GM23338 (cell line): ENCODE results near the gene VHLL. TPM values are rescaled to one million over a fixed set of nuclear protein-coding genes. Genes with fewer than 3 reads are reported as not detected.

ENCODE experiments used
- ATAC-seq: fragments of 200-7000 bp; cut with Tn5 transposase; 3 replicates; pipeline ENCODE4 v1.9.1; 2020
- DNase-seq: peaks from one replicate; pipeline ENCODE4 v3.0.0-alpha.2; 2015; ENCODE audit warnings: low spot score
- H2AFZ ChIP-seq: fragments of 200-600 bp; sonication (generic); 2 replicates; pipeline ENCODE4 v1.8.0; 2016; ENCODE audit warnings: antibody characterized with exemption, mild to moderate bottlenecking, moderate library complexity
- H3F3A ChIP-seq: fragments of 200-600 bp; sonication (generic); replicated peaks from 2 replicates; pipeline ENCODE4 v1.8.0; 2017; ENCODE audit warnings: antibody characterized with exemption, mixed run types, low read depth
- H3K27ac ChIP-seq: fragments of 200-600 bp; sonication (generic); 2 replicates; pipeline ENCODE4 v1.6.1; 2016; ENCODE audit warnings: low read depth
- H3K27me3 ChIP-seq: fragments of 200-600 bp; sonication (generic); 2 replicates; pipeline ENCODE4 v1.8.0; 2016; ENCODE audit warnings: mild to moderate bottlenecking, mixed run types, moderate library complexity; ENCODE audit not compliant: insufficient read depth
- H3K36me3 ChIP-seq: fragments of 200-600 bp; sonication (generic); 2 replicates; pipeline ENCODE4 v1.8.0; 2016; ENCODE audit warnings: mild to moderate bottlenecking; ENCODE audit not compliant: insufficient read depth
- H3K4me1 ChIP-seq: fragments of 200-600 bp; sonication (generic); 2 replicates; pipeline ENCODE4 v1.8.0; 2016; ENCODE audit warnings: mild to moderate bottlenecking, moderate library complexity; ENCODE audit not compliant: insufficient read depth
- H3K4me2 ChIP-seq: fragments of 200-600 bp; sonication (generic); 2 replicates; pipeline ENCODE4 v1.7.1; 2017; ENCODE audit warnings: mixed run types
- H3K4me3 ChIP-seq: fragments of 200-600 bp; sonication (generic); 2 replicates; pipeline ENCODE4 v1.6.1; 2016; ENCODE audit warnings: mixed run types
- H3K79me2 ChIP-seq: fragments of 200-600 bp; sonication (generic); replicated peaks from 2 replicates; pipeline ENCODE4 v1.8.0; 2017; ENCODE audit warnings: mild to moderate bottlenecking; ENCODE audit not compliant: insufficient read depth
- H3K9me2 ChIP-seq: fragments of 200-600 bp; sonication (generic); 2 replicates; pipeline ENCODE4 v1.8.0; 2017; ENCODE audit not compliant: insufficient read depth
- H4K20me1 ChIP-seq: fragments of 200-600 bp; sonication (generic); replicated peaks from 2 replicates; pipeline ENCODE4 v1.8.0; 2017; ENCODE audit warnings: mild to moderate bottlenecking; ENCODE audit not compliant: insufficient read depth
- H3K27ac Mint-ChIP-seq: 2 replicates; pipeline ENCODE4 v1.8.0; 2020; ENCODE audit warnings: inconsistent platforms, mild to moderate bottlenecking, moderate library complexity, mixed read lengths
- H3K27me3 Mint-ChIP-seq: 3 replicates; pipeline ENCODE4 v1.8.0; 2022; ENCODE audit warnings: low read depth, mild to moderate bottlenecking, moderate library complexity, mixed read lengths, inconsistent platforms; ENCODE audit not compliant: insufficient read depth, poor library complexity
- H3K36me3 Mint-ChIP-seq: 3 replicates; pipeline ENCODE4 v1.8.0; 2021; ENCODE audit warnings: low read depth, mild to moderate bottlenecking, inconsistent platforms, moderate library complexity, mixed read lengths
- H3K4me1 Mint-ChIP-seq: 3 replicates; pipeline ENCODE4 v1.8.0; 2020; ENCODE audit warnings: mild to moderate bottlenecking, inconsistent platforms, mixed read lengths
- H3K4me3 Mint-ChIP-seq: 3 replicates; pipeline ENCODE4 v1.8.0; 2021; ENCODE audit warnings: moderate library complexity, mild to moderate bottlenecking, inconsistent platforms, mixed read lengths
- H3K9me3 Mint-ChIP-seq: 3 replicates; pipeline ENCODE4 v1.8.0; 2020; ENCODE audit warnings: moderate library complexity, mild to moderate bottlenecking, inconsistent platforms, mixed read lengths
- CREB1 ChIP-seq: fragments of 250-450 bp; sonication (Bioruptor Pico); IDR thresholded peaks from 2 replicates; pipeline ENCODE4 v1.5.0; 2020; ENCODE audit warnings: low read depth, mild to moderate bottlenecking, moderate library complexity
- EZH2phosphoT487 ChIP-seq: fragments of 200-600 bp; sonication (generic); IDR thresholded peaks from one replicate; pipeline ENCODE4 v1.8.1; 2018; ENCODE audit warnings: antibody characterized with exemption; ENCODE audit not compliant: unreplicated experiment
- JUNB ChIP-seq: IDR thresholded peaks from one replicate; pipeline ENCODE4 v1.6.1; 2016; ENCODE audit warnings: antibody characterized with exemption; ENCODE audit not compliant: unreplicated experiment
- NANOG ChIP-seq: IDR thresholded peaks from 2 replicates; pipeline ENCODE4 v1.6.1; 2016; ENCODE audit warnings: antibody characterized with exemption, borderline replicate concordance
- polyA plus RNA-seq: library from polyadenylated mRNA; unstranded; fragments of >200 nt; fragmentation: Nextera tagmentation; extraction: Ambion mirVana; gene quantifications from 2 replicates; pipeline ENCODE4 v1.2.1, GENCODE V29; 2016
- total RNA-seq: library from RNA; depleted of rRNA; stranded (reverse); fragments of >200 nt; shearing (Covaris generic); gene quantifications from 2 replicates; pipeline ENCODE4 v1.2.3, GENCODE V29; 2014
- TF ChIP-seq, protein P1 (sequence below), 2 experiments: fragments of 200-600 bp in 1 of 2; sonication (generic) in 1 of 2; conservative IDR thresholded peaks; 2 replicates each; pipeline versions ENCODE4 v1.5.1 to v1.6.1; 2016 to 2017; ENCODE audit warnings: antibody characterized with exemption in 2 of 2, low read depth in 2 of 2, mild to moderate bottlenecking in 2 of 2, moderate library complexity in 1 of 2
- TF ChIP-seq, protein P2 (sequence below): IDR thresholded peaks from one replicate; pipeline ENCODE4 v1.6.1; 2018; ENCODE audit warnings: antibody characterized with exemption; ENCODE audit not compliant: unreplicated experiment
- TF ChIP-seq, protein P3 (sequence below): fragments of 250-450 bp; sonication (Bioruptor Pico); IDR thresholded peaks from 2 replicates; pipeline ENCODE4 v1.5.0; 2020; ENCODE audit warnings: mild to moderate bottlenecking, moderate library complexity

Gene VHLL
- total and polyA plus RNA-seq, 2 experiments from 2014 or later, result not detected

DNA sequence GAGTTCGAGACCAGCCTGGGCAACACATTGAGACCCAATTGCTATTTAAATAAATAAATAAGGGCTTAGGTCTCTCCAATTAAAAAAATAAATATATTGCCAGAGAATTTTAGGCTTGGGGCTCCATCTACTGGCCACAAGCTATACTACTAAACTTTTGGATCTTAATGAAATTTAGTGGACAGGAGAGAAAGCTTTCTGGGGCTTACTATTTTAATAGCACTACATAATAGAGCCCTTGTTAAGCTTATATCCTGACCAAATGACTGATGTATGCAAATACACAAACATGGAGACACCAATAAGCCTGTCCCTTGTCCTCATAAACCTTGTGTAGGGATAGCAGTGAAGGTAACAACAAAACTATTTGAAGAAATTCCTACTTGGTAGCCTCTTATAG is 20.6 kb upstream of the VHLL start:
- ATAC-seq (no peak), DNase-seq (peak; percentile 45)
- Histone ChIP-seq H3K4me1 (no peaks in the 10 kb centered on the region), H3K4me3 (no peak overlapping the region), H3K4me2 (no peak overlapping the region), H4K20me1 (peaks cover 44% of the 10 kb centered on the region), H2AFZ (no peak overlapping the region), H3K79me2 (peaks cover 5% of the 10 kb centered on the region), H3K27ac (no peak overlapping the region), H3F3A (peaks cover 56% of the 10 kb centered on the region), H3K36me3 (peaks cover 93% of the 10 kb centered on the region), H3K27me3 (no peaks in the 10 kb centered on the region), H3K9me2 (no peaks in the 10 kb centered on the region)
- H3K4me3 Mint-ChIP-seq, result no peak overlapping the region
- H3K27me3 Mint-ChIP-seq, result peaks cover 1% of the 10 kb centered on the region
- no peaks in the 10 kb centered on the region for H3K9me3 Mint-ChIP-seq
- H3K27ac Mint-ChIP-seq, result no peak overlapping the region
- TF ChIP-seq CREB1 (CRISPR knock-in tag), result no peak
- TF ChIP-seq, protein P1, sequence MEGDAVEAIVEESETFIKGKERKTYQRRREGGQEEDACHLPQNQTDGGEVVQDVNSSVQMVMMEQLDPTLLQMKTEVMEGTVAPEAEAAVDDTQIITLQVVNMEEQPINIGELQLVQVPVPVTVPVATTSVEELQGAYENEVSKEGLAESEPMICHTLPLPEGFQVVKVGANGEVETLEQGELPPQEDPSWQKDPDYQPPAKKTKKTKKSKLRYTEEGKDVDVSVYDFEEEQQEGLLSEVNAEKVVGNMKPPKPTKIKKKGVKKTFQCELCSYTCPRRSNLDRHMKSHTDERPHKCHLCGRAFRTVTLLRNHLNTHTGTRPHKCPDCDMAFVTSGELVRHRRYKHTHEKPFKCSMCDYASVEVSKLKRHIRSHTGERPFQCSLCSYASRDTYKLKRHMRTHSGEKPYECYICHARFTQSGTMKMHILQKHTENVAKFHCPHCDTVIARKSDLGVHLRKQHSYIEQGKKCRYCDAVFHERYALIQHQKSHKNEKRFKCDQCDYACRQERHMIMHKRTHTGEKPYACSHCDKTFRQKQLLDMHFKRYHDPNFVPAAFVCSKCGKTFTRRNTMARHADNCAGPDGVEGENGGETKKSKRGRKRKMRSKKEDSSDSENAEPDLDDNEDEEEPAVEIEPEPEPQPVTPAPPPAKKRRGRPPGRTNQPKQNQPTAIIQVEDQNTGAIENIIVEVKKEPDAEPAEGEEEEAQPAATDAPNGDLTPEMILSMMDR (conservative IDR thresholded peaks at IDR 0.05; ENCODE audit: low read depth in 2 of 2), result peak; percentile 35 to 69
- H3K4me1 Mint-ChIP-seq, result no peaks in the 10 kb centered on the region
- peaks cover 98% of the 10 kb centered on the region for H3K36me3 Mint-ChIP-seq

DNA sequence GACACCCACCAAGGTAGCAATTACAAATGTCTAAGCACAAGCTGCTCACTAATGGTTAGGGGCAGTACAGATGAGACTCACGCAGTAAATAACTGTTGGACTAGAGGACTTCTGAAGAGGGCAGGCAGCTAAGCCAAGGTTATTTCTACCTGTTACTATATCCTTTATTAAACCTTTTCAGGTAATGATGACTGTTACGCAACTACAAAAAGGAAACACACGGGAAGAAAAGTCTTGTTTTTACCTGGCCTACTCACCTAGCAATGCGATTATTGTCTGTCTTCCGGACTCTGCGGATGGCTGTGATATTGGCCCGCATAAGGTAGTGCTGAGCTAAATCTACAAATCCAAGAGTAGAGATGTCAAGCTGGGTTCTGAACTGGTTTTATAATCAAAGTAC is 17.8 kb upstream of the VHLL start:
- Mint-ChIP-seq H3K36me3 (peaks cover 99% of the 10 kb centered on the region), H3K27me3 (peaks cover 4% of the 10 kb centered on the region), H3K9me3 (no peaks in the 10 kb centered on the region), H3K4me1 (no peaks in the 10 kb centered on the region), H3K27ac (no peak overlapping the region), H3K4me3 (no peak overlapping the region)
- no peaks in the 10 kb centered on the region for H3K27me3 ChIP-seq
- DNase-seq (no peak), ATAC-seq (no peak)
- H2AFZ ChIP-seq, result no peak overlapping the region
- peaks cover 100% of the 10 kb centered on the region for H3K36me3 ChIP-seq
- H3K79me2 ChIP-seq, result peaks cover 5% of the 10 kb centered on the region
- H3K4me1 ChIP-seq, result no peaks in the 10 kb centered on the region
- peaks cover 60% of the 10 kb centered on the region for H3F3A ChIP-seq
- no peak overlapping the region for H3K27ac ChIP-seq
- H3K4me2 ChIP-seq, result no peak overlapping the region
- H4K20me1 ChIP-seq, result peaks cover 56% of the 10 kb centered on the region
- H3K4me3 ChIP-seq, result no peak overlapping the region
- H3K9me2 ChIP-seq, result no peaks in the 10 kb centered on the region
- TF ChIP-seq, protein P2, sequence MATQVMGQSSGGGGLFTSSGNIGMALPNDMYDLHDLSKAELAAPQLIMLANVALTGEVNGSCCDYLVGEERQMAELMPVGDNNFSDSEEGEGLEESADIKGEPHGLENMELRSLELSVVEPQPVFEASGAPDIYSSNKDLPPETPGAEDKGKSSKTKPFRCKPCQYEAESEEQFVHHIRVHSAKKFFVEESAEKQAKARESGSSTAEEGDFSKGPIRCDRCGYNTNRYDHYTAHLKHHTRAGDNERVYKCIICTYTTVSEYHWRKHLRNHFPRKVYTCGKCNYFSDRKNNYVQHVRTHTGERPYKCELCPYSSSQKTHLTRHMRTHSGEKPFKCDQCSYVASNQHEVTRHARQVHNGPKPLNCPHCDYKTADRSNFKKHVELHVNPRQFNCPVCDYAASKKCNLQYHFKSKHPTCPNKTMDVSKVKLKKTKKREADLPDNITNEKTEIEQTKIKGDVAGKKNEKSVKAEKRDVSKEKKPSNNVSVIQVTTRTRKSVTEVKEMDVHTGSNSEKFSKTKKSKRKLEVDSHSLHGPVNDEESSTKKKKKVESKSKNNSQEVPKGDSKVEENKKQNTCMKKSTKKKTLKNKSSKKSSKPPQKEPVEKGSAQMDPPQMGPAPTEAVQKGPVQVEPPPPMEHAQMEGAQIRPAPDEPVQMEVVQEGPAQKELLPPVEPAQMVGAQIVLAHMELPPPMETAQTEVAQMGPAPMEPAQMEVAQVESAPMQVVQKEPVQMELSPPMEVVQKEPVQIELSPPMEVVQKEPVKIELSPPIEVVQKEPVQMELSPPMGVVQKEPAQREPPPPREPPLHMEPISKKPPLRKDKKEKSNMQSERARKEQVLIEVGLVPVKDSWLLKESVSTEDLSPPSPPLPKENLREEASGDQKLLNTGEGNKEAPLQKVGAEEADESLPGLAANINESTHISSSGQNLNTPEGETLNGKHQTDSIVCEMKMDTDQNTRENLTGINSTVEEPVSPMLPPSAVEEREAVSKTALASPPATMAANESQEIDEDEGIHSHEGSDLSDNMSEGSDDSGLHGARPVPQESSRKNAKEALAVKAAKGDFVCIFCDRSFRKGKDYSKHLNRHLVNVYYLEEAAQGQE, result no peak
- TF ChIP-seq NANOG (no peak), CREB1 (CRISPR knock-in tag) (no peak), JUNB (no peak), EZH2phosphoT487 (no peak)
- TF ChIP-seq, protein P1 (conservative IDR thresholded peaks at IDR 0.05; ENCODE audit: low read depth in 2 of 2), result no peak
- TF ChIP-seq, protein P3, sequence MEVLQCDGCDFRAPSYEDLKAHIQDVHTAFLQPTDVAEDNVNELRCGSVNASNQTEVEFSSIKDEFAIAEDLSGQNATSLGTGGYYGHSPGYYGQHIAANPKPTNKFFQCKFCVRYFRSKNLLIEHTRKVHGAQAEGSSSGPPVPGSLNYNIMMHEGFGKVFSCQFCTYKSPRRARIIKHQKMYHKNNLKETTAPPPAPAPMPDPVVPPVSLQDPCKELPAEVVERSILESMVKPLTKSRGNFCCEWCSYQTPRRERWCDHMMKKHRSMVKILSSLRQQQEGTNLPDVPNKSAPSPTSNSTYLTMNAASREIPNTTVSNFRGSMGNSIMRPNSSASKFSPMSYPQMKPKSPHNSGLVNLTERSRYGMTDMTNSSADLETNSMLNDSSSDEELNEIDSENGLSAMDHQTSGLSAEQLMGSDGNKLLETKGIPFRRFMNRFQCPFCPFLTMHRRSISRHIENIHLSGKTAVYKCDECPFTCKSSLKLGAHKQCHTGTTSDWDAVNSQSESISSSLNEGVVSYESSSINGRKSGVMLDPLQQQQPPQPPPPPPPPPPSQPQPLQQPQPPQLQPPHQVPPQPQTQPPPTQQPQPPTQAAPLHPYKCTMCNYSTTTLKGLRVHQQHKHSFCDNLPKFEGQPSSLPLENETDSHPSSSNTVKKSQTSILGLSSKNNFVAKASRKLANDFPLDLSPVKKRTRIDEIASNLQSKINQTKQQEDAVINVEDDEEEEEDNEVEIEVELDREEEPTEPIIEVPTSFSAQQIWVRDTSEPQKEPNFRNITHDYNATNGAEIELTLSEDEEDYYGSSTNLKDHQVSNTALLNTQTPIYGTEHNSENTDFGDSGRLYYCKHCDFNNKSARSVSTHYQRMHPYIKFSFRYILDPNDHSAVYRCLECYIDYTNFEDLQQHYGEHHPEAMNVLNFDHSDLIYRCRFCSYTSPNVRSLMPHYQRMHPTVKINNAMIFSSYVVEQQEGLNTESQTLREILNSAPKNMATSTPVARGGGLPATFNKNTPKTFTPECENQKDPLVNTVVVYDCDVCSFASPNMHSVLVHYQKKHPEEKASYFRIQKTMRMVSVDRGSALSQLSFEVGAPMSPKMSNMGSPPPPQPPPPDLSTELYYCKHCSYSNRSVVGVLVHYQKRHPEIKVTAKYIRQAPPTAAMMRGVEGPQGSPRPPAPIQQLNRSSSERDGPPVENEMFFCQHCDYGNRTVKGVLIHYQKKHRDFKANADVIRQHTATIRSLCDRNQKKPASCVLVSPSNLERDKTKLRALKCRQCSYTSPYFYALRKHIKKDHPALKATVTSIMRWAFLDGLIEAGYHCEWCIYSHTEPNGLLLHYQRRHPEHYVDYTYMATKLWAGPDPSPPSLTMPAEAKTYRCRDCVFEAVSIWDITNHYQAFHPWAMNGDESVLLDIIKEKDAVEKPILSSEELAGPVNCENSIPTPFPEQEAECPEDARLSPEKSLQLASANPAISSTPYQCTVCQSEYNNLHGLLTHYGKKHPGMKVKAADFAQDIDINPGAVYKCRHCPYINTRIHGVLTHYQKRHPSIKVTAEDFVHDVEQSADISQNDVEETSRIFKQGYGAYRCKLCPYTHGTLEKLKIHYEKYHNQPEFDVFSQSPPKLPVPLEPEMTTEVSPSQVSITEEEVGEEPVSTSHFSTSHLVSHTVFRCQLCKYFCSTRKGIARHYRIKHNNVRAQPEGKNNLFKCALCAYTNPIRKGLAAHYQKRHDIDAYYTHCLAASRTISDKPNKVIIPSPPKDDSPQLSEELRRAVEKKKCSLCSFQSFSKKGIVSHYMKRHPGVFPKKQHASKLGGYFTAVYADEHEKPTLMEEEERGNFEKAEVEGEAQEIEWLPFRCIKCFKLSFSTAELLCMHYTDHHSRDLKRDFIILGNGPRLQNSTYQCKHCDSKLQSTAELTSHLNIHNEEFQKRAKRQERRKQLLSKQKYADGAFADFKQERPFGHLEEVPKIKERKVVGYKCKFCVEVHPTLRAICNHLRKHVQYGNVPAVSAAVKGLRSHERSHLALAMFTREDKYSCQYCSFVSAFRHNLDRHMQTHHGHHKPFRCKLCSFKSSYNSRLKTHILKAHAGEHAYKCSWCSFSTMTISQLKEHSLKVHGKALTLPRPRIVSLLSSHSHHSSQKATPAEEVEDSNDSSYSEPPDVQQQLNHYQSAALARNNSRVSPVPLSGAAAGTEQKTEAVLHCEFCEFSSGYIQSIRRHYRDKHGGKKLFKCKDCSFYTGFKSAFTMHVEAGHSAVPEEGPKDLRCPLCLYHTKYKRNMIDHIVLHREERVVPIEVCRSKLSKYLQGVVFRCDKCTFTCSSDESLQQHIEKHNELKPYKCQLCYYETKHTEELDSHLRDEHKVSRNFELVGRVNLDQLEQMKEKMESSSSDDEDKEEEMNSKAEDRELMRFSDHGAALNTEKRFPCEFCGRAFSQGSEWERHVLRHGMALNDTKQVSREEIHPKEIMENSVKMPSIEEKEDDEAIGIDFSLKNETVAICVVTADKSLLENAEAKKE (CRISPR knock-in tag), result no peak
